T-helper 1 cell (primary cell): ENCODE results near the gene POLN.
"Not testable (repeated sequence)": the region's sequence is repeated elsewhere in the genome, so short reads cannot be mapped to it uniquely, and the experiment has no call there.

Source experiments
- DNase-seq, 5 donors: peaks; one replicate each; pipeline ENCODE4 v3.0.0-alpha.2; 2012 to 2020

The POLN gene

DNA sequence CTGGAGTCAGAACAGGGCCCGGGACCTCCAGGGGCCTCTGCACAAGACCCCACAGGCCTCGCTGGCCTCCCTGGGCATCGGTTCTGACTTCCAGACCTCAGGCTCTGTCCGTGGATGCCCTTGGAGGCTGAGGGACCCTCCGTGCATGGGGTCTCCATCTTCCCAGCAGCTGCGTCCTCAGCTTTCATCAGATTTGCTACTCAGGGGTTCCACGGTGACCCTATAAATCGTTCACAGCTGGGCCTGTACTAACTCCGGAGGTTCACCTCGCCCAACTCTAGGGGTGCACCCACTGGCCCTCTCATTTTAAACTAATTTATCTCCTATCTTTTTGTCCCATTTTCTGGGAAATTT, 33.1 kb upstream of the POLN start:
- not testable (repeated sequence) for DNase-seq

DNA sequence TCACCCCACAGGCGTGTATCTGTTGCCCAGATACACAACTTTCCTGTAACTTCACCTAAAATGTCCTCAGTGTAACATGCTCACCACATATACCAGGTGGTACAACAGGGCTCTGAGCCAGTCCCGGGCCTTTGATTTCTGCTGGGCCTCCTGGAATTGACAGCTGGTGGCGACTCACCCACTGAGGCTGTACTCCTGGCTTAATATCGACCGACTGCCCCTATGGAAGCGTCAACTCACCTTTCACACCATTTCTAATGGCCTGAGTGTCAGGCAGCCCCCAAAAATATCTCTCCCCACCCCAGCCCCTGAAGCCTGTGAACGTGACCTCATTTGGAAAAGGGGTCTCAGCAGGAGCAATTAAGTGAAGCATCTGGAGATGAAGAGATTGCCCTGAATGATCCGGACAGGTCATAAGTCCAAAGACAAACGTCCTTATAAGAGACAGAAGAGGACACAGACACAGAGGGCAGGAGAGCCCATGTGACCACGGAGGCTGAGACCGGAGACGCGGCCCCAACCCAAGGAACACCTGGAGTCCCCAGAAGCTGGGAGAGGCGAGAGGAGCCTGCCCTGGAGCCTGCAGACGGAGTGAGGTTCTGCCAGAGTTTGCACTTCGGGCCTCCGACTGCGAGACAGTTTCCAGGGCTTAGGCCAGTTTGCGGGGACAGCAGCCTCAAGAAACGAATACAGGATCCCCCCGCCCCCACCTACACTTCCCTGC, 32.6 kb upstream of the POLN start:
- no peak for DNase-seq

- DNase-seq, result no peak
Observed at GRCh38 chr4:2273657-2274319, 31.9 kb upstream of the POLN start.

GRCh38 chr4:2273221-2273620, 31.3 kb upstream of the POLN start:
- no peak for DNase-seq

GRCh38 chr4:2272828-2273120, 30.9 kb upstream of the POLN start:
- no peak for DNase-seq

DNA sequence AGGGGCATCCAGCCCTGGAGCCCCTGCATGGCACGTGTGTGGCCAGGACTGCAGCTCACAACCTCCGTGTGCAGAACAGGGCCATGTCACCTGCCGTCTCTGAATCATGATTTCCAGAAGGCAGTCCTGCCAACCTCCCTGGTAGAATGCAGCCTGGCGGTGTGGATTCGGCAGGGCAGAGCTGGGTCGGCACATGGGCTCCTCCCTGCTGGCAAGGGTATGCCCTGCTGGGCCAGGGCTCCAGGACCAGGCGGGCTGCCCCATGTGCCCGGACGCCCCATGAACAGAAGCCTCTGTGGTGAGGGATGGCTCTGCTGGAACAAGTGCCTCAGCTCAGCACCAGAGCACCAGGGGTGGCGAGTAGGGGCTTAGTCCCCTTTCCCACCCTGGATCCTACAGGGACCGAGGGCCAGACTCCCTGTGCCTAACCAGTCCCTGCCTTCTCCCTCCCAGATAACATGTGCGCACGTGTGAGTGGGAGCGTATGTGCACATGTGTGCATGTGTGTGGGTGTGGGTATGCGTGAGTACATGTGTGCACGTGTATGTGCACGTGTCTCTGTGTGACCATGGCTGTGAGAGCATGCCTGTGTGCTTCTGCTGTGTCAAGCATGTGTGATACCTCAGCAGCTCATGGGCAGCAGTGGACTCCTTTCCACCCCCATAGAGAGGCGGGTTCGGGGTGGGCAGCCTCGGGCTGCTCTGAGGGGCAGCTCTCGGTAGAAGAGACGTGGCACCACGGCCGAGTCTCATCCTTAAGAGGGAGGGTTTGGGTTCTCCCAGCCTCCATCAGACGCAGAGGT, 30.3 kb upstream of the POLN start:
- DNase-seq, result no peak

GRCh38 chr4:2271279-2272025, 29.5 kb upstream of the POLN start:
- peak in 1 of 5 donors; percentile 1 for DNase-seq

DNA sequence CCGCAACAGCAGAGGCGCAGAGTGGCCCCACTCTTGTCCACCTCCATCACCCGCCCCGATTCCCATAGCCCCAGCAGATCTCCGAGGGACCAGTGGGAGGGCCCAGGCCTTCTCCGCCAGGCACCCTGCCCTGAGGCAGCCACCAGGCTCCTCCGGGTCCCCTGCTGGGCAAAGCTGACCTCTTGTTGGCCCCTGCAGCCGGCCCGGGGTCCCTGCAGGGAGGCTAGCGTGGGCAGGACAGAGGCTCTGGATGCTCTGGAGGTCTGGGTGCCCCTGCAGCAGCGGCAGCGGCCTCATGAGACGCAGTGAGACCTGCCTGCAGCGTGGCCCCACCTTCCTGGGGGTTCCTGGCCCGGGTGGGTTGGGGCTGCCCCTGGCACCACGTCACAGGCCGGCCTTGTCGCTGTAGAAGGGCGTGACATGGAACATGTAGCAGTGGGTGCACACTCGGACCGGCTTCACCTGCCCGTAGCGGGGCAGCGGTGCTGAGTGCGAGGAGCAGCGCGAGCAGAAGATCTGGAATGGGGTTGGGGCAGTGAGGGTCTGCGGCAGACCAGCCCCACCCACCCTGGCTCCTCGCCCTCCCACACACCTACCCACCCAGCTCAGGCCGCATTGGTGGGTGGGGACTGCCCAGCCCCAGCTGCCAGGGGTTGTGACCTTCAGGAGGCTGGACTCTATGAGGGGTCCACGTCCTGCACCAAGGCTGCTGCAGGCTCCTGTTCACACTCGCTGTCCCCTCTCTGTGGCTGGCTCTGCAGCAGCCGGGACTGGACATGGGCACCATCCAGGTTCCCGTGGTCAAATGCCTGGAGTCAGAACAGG, 28.6 kb upstream of the POLN start:
- peak in 1 of 5 donors; percentile 0 for DNase-seq

- no peak for DNase-seq
Observed at GRCh38 chr4:2269618-2270163, 27.8 kb upstream of the POLN start.

DNA sequence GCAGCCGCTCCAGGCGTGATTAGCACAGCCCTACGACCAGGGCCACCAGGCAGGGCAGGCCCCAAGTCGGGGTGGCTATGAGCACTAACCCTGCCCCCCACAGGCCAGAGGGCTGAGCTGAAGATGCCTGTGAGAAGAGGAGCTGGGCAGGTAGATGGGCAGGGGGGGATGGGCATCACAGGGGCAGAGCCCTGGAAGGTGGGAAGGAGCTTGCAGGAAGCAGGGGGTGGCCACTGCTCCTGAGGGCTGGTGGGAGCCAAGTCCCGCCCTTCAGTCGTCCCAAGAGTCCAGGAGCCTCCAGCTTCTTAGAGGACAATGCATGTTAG, 27.2 kb upstream of the POLN start:
- no peak for DNase-seq

- no peak for DNase-seq
Observed at GRCh38 chr4:2268357-2269205, 26.7 kb upstream of the POLN start.

DNA sequence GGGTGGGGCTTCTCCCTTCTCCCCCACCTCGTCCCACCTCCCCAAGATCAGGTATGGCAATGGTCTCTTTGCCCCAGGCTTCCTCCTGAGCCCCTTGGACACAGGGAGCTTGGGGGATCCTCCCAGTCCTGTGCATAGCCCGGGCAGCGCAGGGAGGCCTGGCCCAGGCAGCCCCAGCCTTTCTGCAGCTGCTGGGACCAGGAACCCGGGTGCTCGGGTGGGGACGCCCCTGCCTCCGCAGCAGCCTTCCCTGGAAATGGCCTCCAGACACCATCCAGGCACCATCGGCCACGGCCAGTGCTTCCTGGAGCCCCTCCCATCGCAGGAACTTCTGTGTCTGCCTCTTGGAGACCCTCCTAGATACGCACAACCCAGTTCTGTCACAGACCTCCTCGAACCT, 25.9 kb upstream of the POLN start:
- no peak for DNase-seq

DNA sequence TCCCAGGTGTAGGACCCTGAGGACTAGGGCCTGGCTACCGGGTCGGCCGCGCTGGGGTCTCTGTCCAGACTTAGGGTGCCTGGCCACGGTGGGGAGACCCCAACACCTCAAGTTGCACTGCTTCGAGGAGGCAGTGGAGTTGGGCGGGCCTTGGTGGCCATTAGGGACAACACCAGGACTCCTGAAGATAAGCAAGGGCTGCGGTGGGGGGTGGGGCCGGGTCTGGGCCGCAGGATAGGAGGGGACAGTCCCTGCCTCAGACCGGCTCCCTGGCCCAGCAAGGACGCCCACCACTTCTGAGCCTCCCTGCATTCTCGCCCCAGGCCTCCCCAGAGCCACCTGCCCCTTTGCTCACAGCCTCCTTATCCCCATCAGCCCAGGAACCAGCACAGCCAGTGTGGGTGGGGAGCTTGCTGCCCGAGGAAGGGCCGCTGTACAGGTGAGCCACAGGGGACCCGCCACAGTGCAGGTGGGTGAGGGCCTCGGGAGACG, 25.4 kb upstream of the POLN start:
- no peak for DNase-seq

GRCh38 chr4:2266821-2267220, 24.9 kb upstream of the POLN start:
- DNase-seq, result no peak

GRCh38 chr4:2266181-2266580, 24.3 kb upstream of the POLN start:
- DNase-seq, result no peak

DNA sequence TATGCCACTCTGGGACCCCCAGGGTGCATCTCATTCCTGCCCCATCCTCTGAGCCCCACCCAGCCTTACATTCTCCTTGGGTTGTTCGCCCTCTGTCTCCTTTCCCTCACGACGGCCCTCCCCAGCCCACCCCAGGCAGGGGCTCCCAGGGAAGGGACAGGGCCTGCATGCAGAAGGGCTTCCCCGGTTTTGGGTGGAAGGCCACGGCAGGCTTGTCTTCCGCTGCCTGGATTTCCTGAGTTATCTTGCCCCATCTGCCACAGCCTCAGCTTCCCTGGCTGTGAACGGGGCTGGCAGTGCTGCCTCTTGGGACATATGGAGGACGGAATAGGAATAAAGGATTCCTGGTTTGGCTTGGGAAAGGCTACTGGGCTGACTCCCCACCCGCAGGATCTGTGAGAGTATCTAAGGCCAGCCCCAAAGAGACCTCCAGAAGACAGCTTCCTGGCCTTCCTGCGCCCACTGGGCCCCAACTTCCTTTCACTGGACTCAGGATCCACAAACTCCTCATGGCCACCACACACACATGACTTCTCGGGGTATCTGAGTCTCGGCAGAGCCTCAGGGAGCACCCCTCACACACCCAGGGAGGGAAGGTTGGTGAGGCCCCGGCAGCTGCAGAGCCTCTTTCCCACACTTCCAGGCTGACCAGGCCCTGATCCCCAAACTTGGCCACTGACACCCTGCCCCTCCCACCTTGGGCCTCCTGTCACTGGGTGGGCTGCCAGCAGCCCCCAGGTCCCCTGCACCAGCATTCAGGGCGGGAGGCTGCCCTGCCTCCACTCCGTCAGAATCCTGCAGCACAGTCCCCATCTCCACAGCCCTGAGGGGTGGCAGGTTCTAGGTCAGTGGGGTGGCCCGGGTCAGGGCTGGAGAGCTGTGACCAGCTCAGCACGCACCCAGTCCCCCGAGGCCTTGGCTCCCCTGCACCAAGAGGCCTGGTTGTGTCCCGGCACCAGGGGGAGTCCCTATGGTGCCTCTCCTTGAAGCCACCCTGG, 23.5 kb upstream of the POLN start:
- DNase-seq, result no peak

- no peak for DNase-seq
Observed at GRCh38 chr4:2264481-2265041, 22.6 kb upstream of the POLN start.

DNA sequence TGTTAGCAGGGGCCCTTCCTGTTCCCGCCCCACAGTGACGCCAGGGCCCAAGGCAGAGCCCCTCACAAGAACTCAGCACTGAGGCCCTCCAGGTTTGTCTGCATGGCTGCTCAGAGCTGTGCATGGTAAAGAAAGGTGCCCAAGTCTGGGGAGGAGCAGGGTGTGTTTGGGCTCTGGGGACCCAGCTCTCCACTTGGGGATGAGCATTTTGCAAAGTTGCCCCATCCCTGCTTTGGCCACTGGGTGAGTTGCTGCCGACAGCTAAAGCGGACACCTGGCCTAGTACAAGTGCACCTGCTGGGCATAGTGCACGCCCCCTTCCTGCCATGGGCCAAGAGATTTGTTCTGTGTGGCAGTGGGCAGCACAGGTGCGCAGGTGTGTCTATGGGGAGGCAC, 22.0 kb upstream of the POLN start:
- peak in 2 of 5 donors; percentile 1 to 5 for DNase-seq

DNA sequence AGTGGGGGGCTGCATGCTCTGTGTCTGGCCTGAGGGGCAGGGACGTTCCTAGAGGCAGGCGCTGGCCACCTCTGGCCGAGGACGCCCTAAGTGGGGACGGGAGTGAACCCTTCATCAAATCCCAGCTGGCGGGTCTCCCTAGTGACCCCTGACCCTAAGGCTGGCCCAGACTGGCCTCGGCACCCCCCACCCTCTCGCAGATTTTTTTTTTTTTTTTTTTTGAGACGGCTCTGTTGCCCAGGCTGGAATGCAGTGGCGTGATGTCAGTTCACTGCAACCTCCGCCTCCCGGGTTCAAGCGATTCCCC, 21.0 kb upstream of the POLN start:
- no peak for DNase-seq
